ENCODE results near the gene PDE4B.

PDE4B gene

DNA sequence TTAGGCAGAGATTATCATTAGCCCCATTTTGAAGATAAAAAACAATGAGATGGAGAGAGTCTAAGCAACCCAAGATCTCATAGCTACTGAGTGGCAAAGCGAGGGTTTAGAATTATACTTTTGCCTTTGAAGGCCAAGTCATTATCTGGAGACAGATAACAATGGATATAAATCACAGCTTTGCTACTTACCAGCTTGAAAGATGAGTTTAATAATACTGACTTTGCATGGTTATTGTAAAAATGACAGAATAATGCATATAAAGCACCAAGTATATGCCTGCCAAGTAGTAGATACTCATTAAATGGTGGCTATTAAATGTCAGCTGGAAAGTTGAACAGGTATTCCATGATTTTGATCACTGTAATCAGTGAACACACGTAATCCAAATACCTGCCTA, 499.6 kb downstream of the PDE4B start:
- peaks cover 32% of the 10 kb centered on the region for H3K4me1 Mint-ChIP-seq (ENCODE audit: low read depth)
- intact Hi-C loops (cut with micrococcal nuclease), result no loop called here
- H3K36me3 Mint-ChIP-seq (ENCODE audit: low read depth), result no peaks in the 10 kb centered on the region
- H3K4me3 Mint-ChIP-seq, result no peak overlapping the region
- H3K9me3 Mint-ChIP-seq, result no peaks in the 10 kb centered on the region
- peaks cover 2% of the 10 kb centered on the region for H3K27me3 Mint-ChIP-seq
- no peak overlapping the region for H3K27ac Mint-ChIP-seq

DNA sequence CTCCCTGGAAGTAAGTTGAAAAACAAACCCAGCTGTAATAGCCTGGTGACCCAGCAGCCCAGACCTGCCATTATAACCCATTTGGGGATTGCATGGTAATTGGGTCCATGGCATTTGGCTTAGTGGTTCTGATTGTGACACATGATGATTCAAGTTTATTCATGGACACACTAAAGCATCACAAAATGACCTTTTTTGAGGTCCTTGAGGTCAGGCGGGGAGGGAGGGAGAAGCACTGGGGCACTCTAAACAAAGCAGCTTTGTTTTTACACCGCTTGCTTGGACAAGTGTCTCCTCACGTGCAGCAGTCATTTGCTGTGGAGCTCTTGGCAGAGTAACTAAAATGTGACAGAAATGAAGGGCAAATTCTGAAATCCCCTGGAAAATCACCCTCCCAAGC, 500.2 kb downstream of the PDE4B start:
- Mint-ChIP-seq H3K4me3 (no peak overlapping the region), H3K27ac (no peak overlapping the region), H3K4me1 (ENCODE audit: low read depth) (peaks cover 32% of the 10 kb centered on the region), H3K27me3 (peaks cover 2% of the 10 kb centered on the region), H3K36me3 (ENCODE audit: low read depth) (no peaks in the 10 kb centered on the region), H3K9me3 (no peaks in the 10 kb centered on the region)
- intact Hi-C loops (cut with micrococcal nuclease), result no loop called here

- H3K27ac Mint-ChIP-seq, result no peak overlapping the region
- H3K27me3 Mint-ChIP-seq, result peaks cover 2% of the 10 kb centered on the region
- H3K4me1 Mint-ChIP-seq (ENCODE audit: low read depth), result peaks cover 26% of the 10 kb centered on the region
- intact Hi-C loops (cut with micrococcal nuclease), result loop anchor here (5.0 kb wide), 1 partner anchor 37 kb away; no protein-coding TSS in a partner anchor
- H3K36me3 Mint-ChIP-seq (ENCODE audit: low read depth), result no peaks in the 10 kb centered on the region
- H3K9me3 Mint-ChIP-seq, result no peaks in the 10 kb centered on the region
- H3K4me3 Mint-ChIP-seq, result no peak overlapping the region
These were observed 502.1 kb downstream of the PDE4B start for GRCh38 chr1:66294707-66295370.

- Mint-ChIP-seq H3K27ac (no peak overlapping the region), H3K36me3 (ENCODE audit: low read depth) (no peaks in the 10 kb centered on the region)
These were observed 503.1 kb downstream of the PDE4B start for GRCh38 chr1:66295803-66296202.

GRCh38 chr1:66296370-66296769, 503.7 kb downstream of the PDE4B start:
- Mint-ChIP-seq H3K27ac (no peak overlapping the region), H3K27me3 (no peaks in the 10 kb centered on the region), H3K9me3 (no peaks in the 10 kb centered on the region), H3K36me3 (ENCODE audit: low read depth) (no peaks in the 10 kb centered on the region), H3K4me1 (ENCODE audit: low read depth) (peaks cover 34% of the 10 kb centered on the region), H3K4me3 (no peak overlapping the region)
- intact Hi-C loops (cut with micrococcal nuclease), result loop anchor here (5.0 kb wide), 1 partner anchor 36 kb away; no protein-coding TSS in a partner anchor

More at GRCh38 chr1:66295803-66296202, 503.1 kb downstream of the PDE4B start:
- Mint-ChIP-seq H3K4me1 (ENCODE audit: low read depth) (peaks cover 28% of the 10 kb centered on the region), H3K4me3 (no peak overlapping the region), H3K27me3 (no peaks in the 10 kb centered on the region), H3K9me3 (no peaks in the 10 kb centered on the region)
- intact Hi-C loops (cut with micrococcal nuclease), result loop anchor here (5.0 kb wide), 1 partner anchor 36 kb away; no protein-coding TSS in a partner anchor

GRCh38 chr1:66296951-66297350, 504.3 kb downstream of the PDE4B start:
- Mint-ChIP-seq H3K4me3 (no peak overlapping the region), H3K36me3 (ENCODE audit: low read depth) (no peaks in the 10 kb centered on the region), H3K4me1 (ENCODE audit: low read depth) (peaks cover 32% of the 10 kb centered on the region), H3K27me3 (no peaks in the 10 kb centered on the region), H3K9me3 (no peaks in the 10 kb centered on the region), H3K27ac (no peak overlapping the region)
- intact Hi-C loops (cut with micrococcal nuclease), result loop anchor here (5.0 kb wide), 1 partner anchor 35 kb away; no protein-coding TSS in a partner anchor

DNA sequence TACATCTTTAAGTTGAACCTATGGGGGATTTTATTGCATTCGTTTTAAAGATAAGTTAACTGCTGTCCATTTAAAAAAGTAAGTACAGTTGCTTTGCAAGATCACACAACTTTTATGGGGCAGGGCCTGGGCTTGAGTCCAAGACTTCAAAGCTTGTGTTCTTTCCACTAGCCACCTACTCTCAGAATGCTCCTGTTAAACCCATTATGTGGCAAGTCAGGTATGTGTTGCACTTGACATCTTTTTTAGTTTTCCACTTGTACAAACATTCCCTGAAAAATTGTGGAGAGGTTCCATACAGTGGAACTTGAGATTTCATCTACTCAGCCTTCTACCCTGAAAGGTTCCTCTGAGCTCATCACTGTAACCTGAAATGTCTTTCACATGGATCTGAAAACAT, 505.8 kb downstream of the PDE4B start:
- intact Hi-C loops (cut with micrococcal nuclease), result loop anchor here (5.0 kb wide), 1 partner anchor 34 kb away; no protein-coding TSS in a partner anchor

DNA sequence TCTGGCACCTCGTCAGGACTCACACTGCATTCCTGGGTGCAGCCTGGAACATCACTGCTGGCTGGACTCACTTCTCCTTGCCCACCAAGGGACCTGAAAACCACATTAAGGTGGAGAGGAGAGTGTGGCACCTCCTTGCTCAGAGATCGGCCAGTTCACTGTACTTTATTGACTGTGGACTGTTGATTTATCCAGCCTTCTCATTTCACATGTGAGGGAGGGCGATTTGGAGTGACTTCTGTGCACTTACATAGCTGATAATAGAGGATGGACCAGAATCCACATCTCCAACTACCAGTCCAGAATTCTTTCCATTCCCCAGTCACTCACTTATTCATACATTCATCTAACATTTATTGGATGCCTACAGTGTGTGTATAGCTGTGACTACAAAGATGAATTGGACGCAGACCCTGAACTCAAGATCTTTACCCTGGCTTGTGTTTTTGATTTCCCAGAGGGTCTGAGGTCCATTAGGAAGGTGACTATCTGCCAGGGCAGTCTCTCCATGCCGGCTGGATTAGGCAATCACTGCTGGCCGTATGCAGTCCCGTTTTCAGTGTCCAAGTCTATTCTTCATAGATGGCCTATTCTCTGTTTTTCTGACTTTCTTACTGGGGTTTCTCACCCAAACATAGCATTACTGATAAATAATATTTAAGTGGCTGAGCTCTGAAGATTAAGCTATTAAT, 507.7 kb downstream of the PDE4B start:
- Mint-ChIP-seq H3K27me3 (peaks cover 1% of the 10 kb centered on the region), H3K9me3 (no peaks in the 10 kb centered on the region), H3K4me3 (no peak overlapping the region), H3K27ac (no peak overlapping the region), H3K4me1 (ENCODE audit: low read depth) (peaks cover 39% of the 10 kb centered on the region), H3K36me3 (ENCODE audit: low read depth) (no peaks in the 10 kb centered on the region)
- intact Hi-C loops (cut with micrococcal nuclease), result no loop called here

More for the DNA sequence above, 505.8 kb downstream of the PDE4B start:
- Mint-ChIP-seq H3K27me3 (no peaks in the 10 kb centered on the region), H3K27ac (no peak overlapping the region), H3K4me3 (no peak overlapping the region), H3K36me3 (ENCODE audit: low read depth) (no peaks in the 10 kb centered on the region), H3K4me1 (ENCODE audit: low read depth) (peaks cover 43% of the 10 kb centered on the region), H3K9me3 (no peaks in the 10 kb centered on the region)

DNA sequence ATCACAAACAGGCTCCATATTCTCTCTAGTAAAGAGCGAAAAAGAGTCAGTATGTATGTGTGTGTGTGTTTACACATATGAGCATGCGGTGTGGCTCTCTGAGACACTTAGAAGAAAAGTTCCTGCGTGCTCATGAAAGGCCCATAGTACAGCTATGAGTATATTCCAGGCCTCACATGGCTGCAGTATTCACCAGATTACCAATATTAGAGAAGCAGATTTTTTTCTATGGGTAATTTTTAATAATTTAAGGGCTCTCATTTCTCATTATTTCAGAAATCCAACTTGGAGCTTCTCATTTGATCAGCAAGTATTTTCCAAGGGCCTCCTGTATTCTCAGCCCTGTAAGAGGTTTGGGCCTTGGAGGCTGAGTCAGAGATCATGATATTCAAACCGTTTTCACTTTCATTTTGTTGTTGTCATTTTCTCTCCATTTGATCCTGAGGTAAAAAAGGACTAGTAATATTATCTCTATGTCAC, 508.3 kb downstream of the PDE4B start:
- Mint-ChIP-seq H3K4me1 (ENCODE audit: low read depth) (peaks cover 33% of the 10 kb centered on the region), H3K27me3 (peaks cover 1% of the 10 kb centered on the region), H3K36me3 (ENCODE audit: low read depth) (no peaks in the 10 kb centered on the region), H3K27ac (peak overlapping the region; percentile 39), H3K4me3 (peak overlapping the region; percentile 37), H3K9me3 (no peaks in the 10 kb centered on the region)
- intact Hi-C loops (cut with micrococcal nuclease), result no loop called here

DNA sequence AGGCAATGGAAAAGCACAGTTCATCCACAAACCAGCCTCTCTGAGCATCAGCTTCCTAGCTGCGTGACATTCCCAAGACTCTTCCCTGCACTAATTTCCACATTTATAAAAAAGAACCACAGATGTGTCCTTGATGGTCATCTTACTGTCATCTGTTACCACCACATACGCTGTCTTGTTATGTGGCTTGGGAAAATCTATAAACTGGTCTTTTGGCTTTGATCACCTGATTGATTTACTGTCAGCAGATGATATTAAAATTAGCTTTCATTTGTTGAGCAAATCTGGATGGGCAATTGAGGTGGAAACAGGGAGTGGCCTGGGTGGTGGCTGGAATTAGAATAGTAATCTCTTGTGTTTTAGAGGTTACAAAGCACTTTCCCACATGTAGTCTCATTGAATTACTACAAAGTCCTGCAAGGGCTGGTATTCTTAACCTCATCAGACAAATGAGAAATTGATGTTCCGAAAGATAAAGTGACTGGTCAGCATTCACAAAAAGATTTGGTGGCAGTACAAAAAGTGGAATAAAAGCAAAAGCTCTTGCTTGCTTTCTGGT, 509.6 kb downstream of the PDE4B start:
- H3K9me3 Mint-ChIP-seq, result no peaks in the 10 kb centered on the region
- H3K27me3 Mint-ChIP-seq, result peaks cover 1% of the 10 kb centered on the region
- intact Hi-C loops (cut with micrococcal nuclease), result no loop called here
- peaks cover 22% of the 10 kb centered on the region for H3K4me1 Mint-ChIP-seq (ENCODE audit: low read depth)
- no peak overlapping the region for H3K27ac Mint-ChIP-seq
- no peaks in the 10 kb centered on the region for H3K36me3 Mint-ChIP-seq (ENCODE audit: low read depth)
- no peak overlapping the region for H3K4me3 Mint-ChIP-seq

- Mint-ChIP-seq H3K27ac (no peak overlapping the region), H3K4me3 (no peak overlapping the region), H3K9me3 (no peaks in the 10 kb centered on the region), H3K4me1 (ENCODE audit: low read depth) (peaks cover 22% of the 10 kb centered on the region), H3K36me3 (ENCODE audit: low read depth) (no peaks in the 10 kb centered on the region), H3K27me3 (peaks cover 1% of the 10 kb centered on the region)
- intact Hi-C loops (cut with micrococcal nuclease), result no loop called here
These were observed 510.1 kb downstream of the PDE4B start for GRCh38 chr1:66302815-66303214.

DNA sequence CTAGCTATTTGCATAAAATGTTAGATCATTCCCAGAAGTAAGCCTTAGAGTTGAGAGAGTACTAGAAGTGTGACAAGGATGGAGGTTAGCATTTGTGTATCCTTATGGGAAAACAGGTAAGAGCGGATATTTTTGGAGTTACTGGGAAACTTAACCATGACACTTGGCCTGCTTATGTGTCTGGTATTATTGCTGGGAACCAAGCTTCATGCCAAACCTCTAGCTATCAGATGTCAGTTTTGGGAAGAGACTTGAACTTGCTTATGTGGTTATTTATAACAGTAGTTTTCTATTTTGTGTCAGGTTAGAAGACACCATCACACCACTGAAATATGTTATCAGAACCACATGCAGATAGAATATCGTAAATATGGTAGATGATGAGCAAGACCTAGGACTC, 511.0 kb downstream of the PDE4B start:
- H3K4me1 Mint-ChIP-seq (ENCODE audit: low read depth), result peaks cover 22% of the 10 kb centered on the region
- intact Hi-C loops (cut with micrococcal nuclease), result no loop called here
- no peak overlapping the region for H3K27ac Mint-ChIP-seq

DNA sequence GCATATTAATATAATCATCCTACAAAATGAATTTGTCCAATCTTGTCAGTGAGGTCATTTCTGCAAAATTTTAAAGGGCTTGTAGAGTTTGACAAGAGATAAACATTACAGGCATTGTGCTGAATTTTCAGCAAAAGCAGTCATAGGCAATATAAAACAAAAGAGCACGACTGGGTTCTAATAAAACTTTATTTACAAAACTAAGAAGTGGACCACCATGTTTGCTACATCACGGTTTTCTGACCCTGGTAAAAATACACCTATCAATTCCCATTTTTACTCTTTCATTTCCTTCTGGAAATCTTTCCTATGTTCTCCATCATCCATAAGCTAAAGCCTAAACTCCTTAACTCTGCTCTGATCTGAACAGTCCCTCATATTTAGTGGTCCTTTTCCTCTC, 511.4 kb downstream of the PDE4B start:
- intact Hi-C loops (cut with micrococcal nuclease), result no loop called here
- H3K9me3 Mint-ChIP-seq, result no peaks in the 10 kb centered on the region
- no peaks in the 10 kb centered on the region for H3K36me3 Mint-ChIP-seq (ENCODE audit: low read depth)
- peaks cover 1% of the 10 kb centered on the region for H3K27me3 Mint-ChIP-seq
- H3K4me3 Mint-ChIP-seq, result no peak overlapping the region
- no peak overlapping the region for H3K27ac Mint-ChIP-seq
- peaks cover 22% of the 10 kb centered on the region for H3K4me1 Mint-ChIP-seq (ENCODE audit: low read depth)

More for the DNA sequence above, 511.0 kb downstream of the PDE4B start:
- Mint-ChIP-seq H3K4me3 (no peak overlapping the region), H3K27me3 (peaks cover 1% of the 10 kb centered on the region), H3K9me3 (no peaks in the 10 kb centered on the region), H3K36me3 (ENCODE audit: low read depth) (no peaks in the 10 kb centered on the region)

DNA sequence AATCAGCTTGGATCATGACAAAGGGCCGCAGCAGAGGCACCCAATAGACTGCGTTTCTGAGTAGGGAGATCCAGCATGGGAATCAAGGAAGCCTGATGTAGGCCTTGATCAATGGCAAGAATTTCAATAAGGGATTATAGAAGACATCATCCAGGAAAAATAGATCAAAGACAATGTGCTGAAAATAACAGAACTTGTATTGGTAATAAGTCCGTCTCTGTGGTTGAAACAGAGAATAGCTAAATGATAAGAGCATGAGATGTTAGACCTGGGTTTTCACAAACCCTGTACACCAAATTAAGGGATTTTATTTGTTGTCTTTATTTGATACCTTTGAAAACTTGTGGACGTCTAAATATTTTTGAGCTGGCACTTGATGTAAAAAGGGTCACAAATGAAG, 513.2 kb downstream of the PDE4B start:
- no peaks in the 10 kb centered on the region for H3K36me3 Mint-ChIP-seq (ENCODE audit: low read depth)
- H3K9me3 Mint-ChIP-seq, result no peaks in the 10 kb centered on the region
- peaks cover 1% of the 10 kb centered on the region for H3K27me3 Mint-ChIP-seq
- intact Hi-C loops (cut with micrococcal nuclease), result no loop called here
- H3K4me1 Mint-ChIP-seq (ENCODE audit: low read depth), result peaks cover 18% of the 10 kb centered on the region
- H3K27ac Mint-ChIP-seq, result no peak overlapping the region
- no peak overlapping the region for H3K4me3 Mint-ChIP-seq
